WI38 (cell line): ENCODE measurements around the gene C9orf78.

ENCODE experiments used
- H3K4me3 ChIP-seq: 2 replicates; pipeline ENCODE4 v1.5.1; 2011; ENCODE audit warnings: low read depth, mild to moderate bottlenecking, control low read depth, low read length
- TF ChIP-seq, protein P1 (sequence below): IDR thresholded peaks from 2 replicates; pipeline ENCODE4 v1.5.1; 2012; ENCODE audit warnings: low read depth, mild to moderate bottlenecking, control low read depth, low read length

The C9orf78 gene

DNA sequence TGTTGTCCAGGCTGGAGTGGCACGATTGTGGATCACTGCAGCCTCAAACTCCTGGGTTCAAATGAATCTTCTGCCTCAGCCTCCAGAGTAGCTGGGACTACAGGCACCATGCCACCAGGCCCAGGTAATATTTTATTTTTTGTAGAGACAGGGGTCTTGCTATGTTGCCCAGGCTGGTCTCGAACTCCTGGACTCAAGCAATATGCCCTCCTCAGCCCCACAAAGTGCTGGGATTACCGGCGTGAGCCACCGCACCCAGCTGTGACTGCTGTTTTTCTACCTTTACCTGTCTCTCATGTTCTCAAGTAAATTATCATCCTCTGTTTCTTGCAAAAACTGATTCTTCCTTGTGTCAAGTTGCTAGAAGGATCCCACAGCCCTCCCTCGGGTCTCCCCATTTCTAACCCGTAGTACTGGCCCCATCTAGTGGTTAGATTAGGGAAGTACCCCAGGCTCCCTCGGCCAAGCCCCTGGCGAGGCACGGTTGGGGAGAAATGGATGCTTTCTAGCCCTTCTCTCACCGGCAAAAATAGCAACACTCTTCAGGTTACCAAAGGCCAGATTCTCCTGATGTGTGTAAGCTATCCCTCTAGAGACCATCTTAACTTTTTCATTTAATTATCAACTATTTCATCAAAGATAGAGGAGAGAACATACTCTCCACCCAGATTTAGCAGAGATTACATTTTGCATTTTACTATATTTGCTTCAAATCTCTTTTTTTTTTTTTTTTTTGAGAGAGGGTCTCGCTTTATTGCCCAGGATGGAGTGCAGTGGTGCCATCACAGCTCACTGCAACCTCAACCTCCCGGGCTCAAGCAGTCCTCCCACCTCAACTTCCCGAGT is 51.3 kb downstream of the C9orf78 start:
- no peak overlapping the region for H3K4me3 ChIP-seq
- TF ChIP-seq, protein P1, sequence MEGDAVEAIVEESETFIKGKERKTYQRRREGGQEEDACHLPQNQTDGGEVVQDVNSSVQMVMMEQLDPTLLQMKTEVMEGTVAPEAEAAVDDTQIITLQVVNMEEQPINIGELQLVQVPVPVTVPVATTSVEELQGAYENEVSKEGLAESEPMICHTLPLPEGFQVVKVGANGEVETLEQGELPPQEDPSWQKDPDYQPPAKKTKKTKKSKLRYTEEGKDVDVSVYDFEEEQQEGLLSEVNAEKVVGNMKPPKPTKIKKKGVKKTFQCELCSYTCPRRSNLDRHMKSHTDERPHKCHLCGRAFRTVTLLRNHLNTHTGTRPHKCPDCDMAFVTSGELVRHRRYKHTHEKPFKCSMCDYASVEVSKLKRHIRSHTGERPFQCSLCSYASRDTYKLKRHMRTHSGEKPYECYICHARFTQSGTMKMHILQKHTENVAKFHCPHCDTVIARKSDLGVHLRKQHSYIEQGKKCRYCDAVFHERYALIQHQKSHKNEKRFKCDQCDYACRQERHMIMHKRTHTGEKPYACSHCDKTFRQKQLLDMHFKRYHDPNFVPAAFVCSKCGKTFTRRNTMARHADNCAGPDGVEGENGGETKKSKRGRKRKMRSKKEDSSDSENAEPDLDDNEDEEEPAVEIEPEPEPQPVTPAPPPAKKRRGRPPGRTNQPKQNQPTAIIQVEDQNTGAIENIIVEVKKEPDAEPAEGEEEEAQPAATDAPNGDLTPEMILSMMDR = peak; percentile 97

DNA sequence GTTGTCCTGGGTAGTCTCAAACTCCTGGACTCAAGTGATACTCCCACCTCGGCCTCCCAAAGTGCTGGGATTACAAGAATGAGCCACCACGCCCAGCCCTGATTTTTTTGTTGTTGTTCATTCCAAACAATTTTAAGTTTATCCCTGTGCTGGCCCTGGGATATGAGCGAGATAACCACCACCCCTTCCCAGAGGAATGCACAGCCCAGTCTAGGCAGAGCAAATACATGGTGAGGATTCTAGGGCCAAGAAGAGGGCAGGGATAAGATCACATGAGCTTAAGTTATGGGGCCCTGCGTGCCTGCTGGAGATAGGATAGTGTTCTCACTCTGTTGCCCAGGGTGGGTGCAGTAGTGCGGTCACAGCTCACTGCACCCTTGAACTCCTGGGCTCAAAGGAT is 53.1 kb downstream of the C9orf78 start:
- TF ChIP-seq, protein P1 = no peak
- H3K4me3 ChIP-seq = no peak overlapping the region

DNA sequence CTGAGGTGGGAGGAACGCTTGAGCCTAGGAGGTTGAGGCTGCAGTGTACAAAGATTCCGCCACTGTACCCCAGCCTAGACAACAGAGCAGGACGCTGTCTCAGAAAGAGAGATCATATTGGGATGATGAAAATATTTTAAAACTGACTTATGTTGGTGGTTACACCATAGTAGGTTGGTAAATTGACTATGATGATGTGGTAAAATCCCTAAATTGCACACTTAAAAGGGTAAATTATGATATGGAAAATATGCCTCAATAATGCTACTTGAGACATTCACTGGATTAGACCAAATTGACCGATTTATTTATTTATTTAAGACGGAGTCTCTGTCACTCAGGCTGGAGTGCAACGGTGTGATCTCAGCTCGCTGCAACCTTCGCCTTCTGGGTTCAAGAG is 53.9 kb downstream of the C9orf78 start:
- TF ChIP-seq, protein P1 = no peak
- H3K4me3 ChIP-seq = no peak overlapping the region

DNA sequence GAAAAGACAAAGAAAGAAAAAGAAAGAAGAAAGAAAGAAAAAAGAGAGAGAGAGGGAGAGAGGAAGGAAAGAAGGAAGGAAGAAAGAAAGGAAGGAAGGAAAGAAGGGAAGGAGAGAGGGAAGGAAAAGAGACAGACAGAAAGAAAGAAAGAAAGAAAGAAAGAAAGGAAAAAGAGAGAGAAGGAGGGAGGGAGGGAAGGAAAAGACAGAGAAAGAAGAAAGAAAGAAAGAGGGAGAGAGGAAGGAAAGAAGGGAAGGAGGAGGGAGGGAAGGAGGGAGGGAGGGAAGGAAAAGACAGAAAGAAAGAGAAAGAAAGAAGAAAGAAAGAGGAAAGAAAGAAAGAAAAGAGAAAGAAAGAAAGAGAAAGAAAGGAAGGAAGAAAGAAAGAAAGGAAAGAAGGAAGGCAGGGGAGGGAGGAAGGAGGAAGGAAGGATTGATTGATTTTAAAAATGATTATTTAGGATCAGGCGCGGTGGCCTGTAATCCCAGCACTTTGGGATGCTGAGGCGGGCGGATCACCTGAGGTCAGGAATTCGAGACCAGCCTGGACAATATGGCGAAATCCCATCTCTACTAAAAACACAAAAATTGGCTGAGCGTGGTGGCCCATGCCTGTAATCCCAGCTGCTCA is 55.4 kb downstream of the C9orf78 start:
- H3K4me3 ChIP-seq = no peak overlapping the region

DNA sequence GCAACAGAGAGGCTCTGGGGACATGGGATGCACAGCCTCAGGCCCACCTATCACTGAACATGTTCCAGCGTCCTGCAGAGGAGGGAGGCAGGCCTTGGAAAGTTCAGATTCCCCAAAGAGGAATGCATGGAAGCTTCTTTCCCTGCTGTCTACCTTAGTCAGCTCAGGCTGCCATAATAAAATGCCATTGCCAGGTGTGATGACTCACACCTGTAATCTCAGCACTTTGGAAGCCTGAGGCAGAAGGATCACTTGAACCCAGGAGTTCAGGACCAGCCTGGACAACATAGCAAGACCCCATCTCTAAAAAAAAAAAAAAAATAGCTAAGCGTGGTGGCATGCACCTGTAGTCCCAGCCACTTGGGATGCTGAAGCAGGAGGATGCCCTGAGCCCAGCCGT is 56.6 kb downstream of the C9orf78 start:
- TF ChIP-seq, protein P1 = no peak
- no peak overlapping the region for H3K4me3 ChIP-seq

More for the DNA sequence above, 55.4 kb downstream of the C9orf78 start:
- TF ChIP-seq, protein P1 = no peak

DNA sequence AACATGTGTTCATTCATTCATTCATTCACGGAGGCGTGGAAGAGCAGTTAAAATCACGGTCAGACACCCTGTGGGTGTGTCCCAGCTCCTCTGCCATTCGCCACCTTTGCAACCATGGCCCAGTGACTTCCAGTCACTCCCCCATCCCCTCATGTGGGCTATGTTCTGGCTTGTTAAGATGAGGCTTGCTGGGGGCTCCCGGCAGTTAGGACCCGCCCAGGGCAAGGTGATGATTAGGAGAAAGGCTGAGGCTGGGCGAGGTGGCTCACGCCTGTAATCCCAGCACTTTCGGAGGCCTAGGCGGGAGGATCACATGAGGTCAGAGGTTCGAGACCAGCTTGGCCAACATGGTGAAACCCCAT is 57.3 kb downstream of the C9orf78 start:
- 0 out of 2 replicates have a peak overlapping the region, but pooled peaks have one; percentile 7 for H3K4me3 ChIP-seq
- TF ChIP-seq, protein P1 = no peak
